Cortex of kidney (tissue), 1 donor: Measurements from ENCODE around the gene FAM187B.

ENCODE experiments used
- DNase-seq: peaks from one replicate; lab custom pipeline; 2025; lab: John Stamatoyannopoulos, UW

Gene FAM187B

DNA sequence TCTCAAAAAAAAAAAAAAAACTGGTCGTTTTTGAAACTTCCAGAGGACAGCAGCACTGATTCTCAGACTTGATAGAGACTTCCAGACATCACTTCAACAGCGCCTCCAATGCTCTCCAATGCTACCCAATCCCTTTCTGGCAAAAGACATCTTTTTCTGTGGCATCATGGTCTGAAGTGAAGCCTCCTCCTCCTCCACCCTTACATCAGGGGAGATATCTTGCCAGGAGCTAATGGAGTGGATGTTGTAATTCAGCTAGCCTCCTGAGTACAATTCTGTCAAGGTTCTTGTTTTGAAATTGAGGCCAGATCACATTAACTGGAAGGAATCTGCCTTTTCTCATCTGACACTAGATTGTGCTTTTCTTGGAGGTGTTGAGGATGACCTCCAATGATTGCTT, 49.8 kb downstream of the FAM187B start:
- no peak for DNase-seq

DNA sequence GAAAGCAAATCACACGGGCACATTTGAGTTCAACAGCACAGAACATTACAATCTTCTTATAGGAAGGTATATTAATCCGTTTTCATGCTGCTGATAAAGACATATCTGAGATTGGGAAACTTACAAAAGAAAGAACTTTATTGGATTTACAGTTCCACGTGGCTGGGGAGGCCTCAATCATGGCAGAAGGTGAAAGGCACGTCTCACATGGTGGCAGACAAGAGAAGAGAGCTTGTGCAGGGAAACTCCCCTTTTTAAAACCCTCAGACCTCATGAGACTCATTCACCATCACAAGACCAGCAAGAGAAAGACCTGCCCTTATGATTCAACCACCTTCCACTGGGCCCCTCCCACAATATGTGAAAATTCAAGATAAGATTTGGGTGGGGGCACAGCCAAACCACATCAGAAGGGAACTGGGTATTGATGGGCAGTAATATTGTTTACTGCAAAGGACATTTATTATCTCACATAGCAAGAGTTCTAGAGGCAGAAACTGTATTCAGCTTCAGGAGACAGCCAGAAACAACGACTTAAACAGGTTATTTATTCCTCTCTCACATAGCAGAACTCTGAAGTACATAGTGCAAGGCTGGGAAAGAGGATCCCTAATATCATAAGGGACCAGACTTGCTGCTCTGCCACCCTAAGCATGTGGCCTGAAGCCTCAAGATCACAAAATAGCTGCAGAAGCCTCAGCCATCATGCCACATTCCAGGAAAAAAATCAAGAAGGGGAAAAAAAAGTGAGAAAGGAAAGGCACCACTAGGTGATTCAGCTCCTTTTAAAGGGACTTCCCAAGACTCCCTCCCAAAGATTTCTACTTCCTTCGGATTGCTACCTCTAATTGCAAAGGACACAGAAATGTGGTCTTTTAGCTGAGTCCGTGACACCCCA, 50.9 kb downstream of the FAM187B start:
- no peak for DNase-seq

DNA sequence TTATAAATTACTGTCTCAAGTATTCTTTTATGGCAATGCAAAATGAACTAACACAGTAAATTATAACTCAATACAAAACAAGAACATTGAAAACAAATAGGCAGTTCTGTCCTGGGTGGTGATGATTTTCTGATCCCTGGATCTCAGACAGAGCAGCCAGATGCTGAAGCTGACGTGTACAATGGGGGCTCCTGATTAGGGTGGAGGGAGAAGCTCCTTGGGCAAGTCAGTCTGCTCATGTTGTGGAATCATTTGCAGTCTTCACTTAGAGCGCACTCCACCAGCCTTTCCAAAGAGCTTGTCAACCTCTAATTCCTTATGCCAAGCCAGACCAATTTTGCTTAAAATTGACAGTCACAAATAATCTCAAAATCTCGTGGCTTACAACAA, 52.4 kb downstream of the FAM187B start:
- no peak for DNase-seq
